AG20443 (cell line): ENCODE results near the gene HPS5.
"Not testable (repeated sequence)": the region's sequence is repeated elsewhere in the genome, so short reads cannot be mapped to it uniquely, and the experiment has no call there.

ENCODE experiments used
- DNase-seq: peaks from one replicate; pipeline ENCODE4 v3.0.0; 2012; ENCODE audit warnings: low spot score, mixed read lengths

The HPS5 gene

GRCh38 chr11:18321969-18322711 lies at the start of gene HPS5, which contains the start of gene GTF2H1:
TSS of gene HPS5 (minus strand) at chr11:18322140. CDS start at chr11:18317858, 4,282 bp downstream.
TSS of gene GTF2H1 (plus strand) at chr11:18322567. CDS start at chr11:18333075, 10,508 bp downstream.
- DNase-seq, result peak; percentile 99

- DNase-seq, result no peak
Observed at GRCh38 chr11:18371279-18371678, 49.3 kb upstream of the HPS5 start.

GRCh38 chr11:18369398-18369797 lies 47.5 kb upstream of the HPS5 start:
- no peak for DNase-seq

- DNase-seq, result peak; percentile 59
Observed at GRCh38 chr11:18368221-18368620, 46.3 kb upstream of the HPS5 start.

- no peak for DNase-seq
Observed at GRCh38 chr11:18367431-18367830, 45.5 kb upstream of the HPS5 start.

- no peak for DNase-seq
Observed at GRCh38 chr11:18366286-18366685, 44.3 kb upstream of the HPS5 start.

GRCh38 chr11:18365741-18366140 lies 43.8 kb upstream of the HPS5 start:
- DNase-seq, result no peak

GRCh38 chr11:18364495-18365073 lies 42.6 kb upstream of the HPS5 start:
- no peak for DNase-seq

- DNase-seq, result no peak
Observed at GRCh38 chr11:18361154-18361553, 39.2 kb upstream of the HPS5 start.

- no peak for DNase-seq
Observed at GRCh38 chr11:18358646-18359045, 36.7 kb upstream of the HPS5 start.

- peak; percentile 50 for DNase-seq
Observed at GRCh38 chr11:18352581-18352980, 30.6 kb upstream of the HPS5 start.

- DNase-seq, result peak; percentile 30
Observed at GRCh38 chr11:18347471-18348125, 25.7 kb upstream of the HPS5 start.

GRCh38 chr11:18332891-18333290 lies 11.0 kb upstream of the HPS5 start:
- no peak for DNase-seq

- no peak for DNase-seq
Observed at GRCh38 chr11:18332302-18332701, 10.4 kb upstream of the HPS5 start.

- no peak for DNase-seq
Observed at GRCh38 chr11:18330921-18331320, 9.0 kb upstream of the HPS5 start.

- DNase-seq, result no peak
Observed at GRCh38 chr11:18329196-18329870, 7.4 kb upstream of the HPS5 start.

GRCh38 chr11:18324381-18324780 lies 2.4 kb upstream of the HPS5 start:
- DNase-seq, result no peak

- not testable (repeated sequence) for DNase-seq
Observed at GRCh38 chr11:18323881-18324280, 1.9 kb upstream of the HPS5 start.

GRCh38 chr11:18322818-18323570 lies 1.1 kb upstream of the HPS5 start:
- DNase-seq, result no peak

GRCh38 chr11:18321578-18321968 lies 367 bp downstream of the HPS5 start:
- peak; percentile 8 for DNase-seq

- no peak for DNase-seq
Observed at GRCh38 chr11:18320617-18321016, 1.3 kb downstream of the HPS5 start.

- DNase-seq, result no peak
Observed at GRCh38 chr11:18319914-18320313, 2.0 kb downstream of the HPS5 start.
